ENCODE results near the gene NCF2.

DNA sequence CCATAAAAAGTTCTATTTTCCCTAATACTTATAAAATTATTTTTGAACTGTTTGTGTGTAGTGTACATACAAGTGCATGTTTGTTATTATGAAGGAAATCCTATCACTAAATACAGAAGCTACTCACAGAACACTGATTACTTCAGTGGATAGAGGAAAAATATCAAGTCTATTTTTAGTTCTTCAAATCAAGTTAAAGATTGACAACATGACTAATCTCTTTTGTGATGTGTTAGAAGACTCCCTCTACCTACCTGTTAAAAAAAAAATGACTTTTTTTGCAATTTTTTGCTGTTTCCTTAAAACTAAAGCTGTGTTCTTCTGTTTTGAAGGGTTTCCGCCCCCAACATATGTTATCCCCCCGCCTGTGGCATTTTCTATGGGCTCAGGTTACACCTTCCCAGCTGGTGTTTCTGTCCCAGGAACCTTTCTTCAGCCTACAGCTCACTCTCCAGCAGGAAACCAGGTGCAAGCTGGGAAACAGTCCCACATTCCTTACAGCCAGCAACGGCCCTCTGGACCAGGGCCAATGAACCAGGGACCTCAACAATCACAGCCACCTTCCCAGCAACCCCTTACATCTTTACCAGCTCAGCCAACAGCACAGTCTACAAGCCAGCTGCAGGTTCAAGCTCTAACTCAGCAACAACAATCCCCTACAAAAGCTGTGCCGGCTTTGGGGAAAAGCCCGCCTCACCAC lies 45.5 kb downstream of the NCF2 start:
- TF ChIP-seq, protein P1, sequence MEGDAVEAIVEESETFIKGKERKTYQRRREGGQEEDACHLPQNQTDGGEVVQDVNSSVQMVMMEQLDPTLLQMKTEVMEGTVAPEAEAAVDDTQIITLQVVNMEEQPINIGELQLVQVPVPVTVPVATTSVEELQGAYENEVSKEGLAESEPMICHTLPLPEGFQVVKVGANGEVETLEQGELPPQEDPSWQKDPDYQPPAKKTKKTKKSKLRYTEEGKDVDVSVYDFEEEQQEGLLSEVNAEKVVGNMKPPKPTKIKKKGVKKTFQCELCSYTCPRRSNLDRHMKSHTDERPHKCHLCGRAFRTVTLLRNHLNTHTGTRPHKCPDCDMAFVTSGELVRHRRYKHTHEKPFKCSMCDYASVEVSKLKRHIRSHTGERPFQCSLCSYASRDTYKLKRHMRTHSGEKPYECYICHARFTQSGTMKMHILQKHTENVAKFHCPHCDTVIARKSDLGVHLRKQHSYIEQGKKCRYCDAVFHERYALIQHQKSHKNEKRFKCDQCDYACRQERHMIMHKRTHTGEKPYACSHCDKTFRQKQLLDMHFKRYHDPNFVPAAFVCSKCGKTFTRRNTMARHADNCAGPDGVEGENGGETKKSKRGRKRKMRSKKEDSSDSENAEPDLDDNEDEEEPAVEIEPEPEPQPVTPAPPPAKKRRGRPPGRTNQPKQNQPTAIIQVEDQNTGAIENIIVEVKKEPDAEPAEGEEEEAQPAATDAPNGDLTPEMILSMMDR (conservative IDR thresholded peaks at IDR 0.05 in 1 of 2, IDR thresholded peaks at IDR 0.05 in 1 of 2; ENCODE audit: low read depth in 1 of 2, low read length in 2 of 2) = no peak
- no peak for TF ChIP-seq EZH2 (IDR thresholded peaks at IDR 0.05; ENCODE audit: low read length, missing control alignments)

Data from fibroblast of lung (primary cell).